ENCODE results near the gene EP400.

Gene EP400

DNA sequence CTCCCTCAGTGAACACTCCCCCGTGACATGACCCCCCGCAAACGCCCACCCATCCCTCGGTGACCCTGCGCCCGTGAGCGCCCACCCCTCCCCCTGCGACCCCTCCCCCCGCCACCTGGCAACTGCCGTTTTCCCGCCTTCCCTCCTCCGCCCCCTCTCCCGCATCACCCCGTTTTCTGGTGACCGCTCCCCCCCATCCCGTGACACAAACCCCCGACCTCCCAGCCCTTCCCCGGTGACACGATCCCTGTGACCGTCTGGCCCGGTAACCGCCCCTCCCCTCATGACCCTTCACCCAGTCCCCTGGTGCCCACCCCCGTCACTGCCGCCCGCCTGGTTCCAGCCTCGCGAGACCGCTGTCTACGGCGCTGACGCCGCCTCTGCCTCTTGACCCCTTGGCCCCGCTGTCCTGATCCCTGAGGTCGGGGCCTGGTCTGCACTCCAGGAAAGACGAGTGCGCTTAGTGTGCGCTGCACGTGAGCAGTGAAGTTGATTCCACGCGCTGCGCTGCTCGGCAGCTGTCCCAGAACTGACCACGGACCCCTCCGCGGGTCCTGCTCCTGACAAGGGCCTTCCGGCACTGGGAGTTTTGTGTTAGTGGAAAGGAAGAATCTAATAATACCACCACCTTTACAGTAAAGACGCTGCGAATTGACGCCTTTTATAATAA lies 135.0 kb downstream of the EP400 start (continued):
- TF ChIP-seq ZBTB49 (tag by site-specific recombination; IDR thresholded peaks at IDR 0.05; ENCODE audit: low read depth), result no peak
- TF ChIP-seq, protein P1, sequence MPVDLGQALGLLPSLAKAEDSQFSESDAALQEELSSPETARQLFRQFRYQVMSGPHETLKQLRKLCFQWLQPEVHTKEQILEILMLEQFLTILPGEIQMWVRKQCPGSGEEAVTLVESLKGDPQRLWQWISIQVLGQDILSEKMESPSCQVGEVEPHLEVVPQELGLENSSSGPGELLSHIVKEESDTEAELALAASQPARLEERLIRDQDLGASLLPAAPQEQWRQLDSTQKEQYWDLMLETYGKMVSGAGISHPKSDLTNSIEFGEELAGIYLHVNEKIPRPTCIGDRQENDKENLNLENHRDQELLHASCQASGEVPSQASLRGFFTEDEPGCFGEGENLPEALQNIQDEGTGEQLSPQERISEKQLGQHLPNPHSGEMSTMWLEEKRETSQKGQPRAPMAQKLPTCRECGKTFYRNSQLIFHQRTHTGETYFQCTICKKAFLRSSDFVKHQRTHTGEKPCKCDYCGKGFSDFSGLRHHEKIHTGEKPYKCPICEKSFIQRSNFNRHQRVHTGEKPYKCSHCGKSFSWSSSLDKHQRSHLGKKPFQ (tag by site-specific recombination; IDR thresholded peaks at IDR 0.05), result no peak
- TF ChIP-seq ZNF600 (tag by site-specific recombination; IDR thresholded peaks at IDR 0.05), result peak; percentile 86
- TF ChIP-seq, protein P2, sequence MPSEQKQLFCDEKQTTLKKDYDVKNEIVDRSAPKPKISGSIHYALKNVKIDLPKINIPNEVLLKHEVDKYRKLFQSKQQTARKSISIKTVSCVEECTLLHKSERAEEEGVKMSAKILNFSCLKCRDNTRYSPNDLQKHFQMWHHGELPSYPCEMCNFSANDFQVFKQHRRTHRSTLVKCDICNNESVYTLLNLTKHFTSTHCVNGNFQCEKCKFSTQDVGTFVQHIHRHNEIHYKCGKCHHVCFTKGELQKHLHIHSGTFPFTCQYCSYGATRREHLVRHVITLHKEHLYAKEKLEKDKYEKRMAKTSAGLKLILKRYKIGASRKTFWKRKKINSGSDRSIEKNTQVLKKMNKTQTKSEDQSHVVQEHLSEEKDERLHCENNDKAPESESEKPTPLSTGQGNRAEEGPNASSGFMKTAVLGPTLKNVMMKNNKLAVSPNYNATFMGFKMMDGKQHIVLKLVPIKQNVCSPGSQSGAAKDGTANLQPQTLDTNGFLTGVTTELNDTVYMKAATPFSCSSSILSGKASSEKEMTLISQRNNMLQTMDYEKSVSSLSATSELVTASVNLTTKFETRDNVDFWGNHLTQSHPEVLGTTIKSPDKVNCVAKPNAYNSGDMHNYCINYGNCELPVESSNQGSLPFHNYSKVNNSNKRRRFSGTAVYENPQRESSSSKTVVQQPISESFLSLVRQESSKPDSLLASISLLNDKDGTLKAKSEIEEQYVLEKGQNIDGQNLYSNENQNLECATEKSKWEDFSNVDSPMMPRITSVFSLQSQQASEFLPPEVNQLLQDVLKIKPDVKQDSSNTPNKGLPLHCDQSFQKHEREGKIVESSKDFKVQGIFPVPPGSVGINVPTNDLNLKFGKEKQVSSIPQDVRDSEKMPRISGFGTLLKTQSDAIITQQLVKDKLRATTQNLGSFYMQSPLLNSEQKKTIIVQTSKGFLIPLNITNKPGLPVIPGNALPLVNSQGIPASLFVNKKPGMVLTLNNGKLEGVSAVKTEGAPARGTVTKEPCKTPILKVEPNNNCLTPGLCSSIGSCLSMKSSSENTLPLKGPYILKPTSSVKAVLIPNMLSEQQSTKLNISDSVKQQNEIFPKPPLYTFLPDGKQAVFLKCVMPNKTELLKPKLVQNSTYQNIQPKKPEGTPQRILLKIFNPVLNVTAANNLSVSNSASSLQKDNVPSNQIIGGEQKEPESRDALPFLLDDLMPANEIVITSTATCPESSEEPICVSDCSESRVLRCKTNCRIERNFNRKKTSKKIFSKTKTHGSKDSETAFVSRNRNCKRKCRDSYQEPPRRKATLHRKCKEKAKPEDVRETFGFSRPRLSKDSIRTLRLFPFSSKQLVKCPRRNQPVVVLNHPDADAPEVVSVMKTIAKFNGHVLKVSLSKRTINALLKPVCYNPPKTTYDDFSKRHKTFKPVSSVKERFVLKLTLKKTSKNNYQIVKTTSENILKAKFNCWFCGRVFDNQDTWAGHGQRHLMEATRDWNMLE (tag by site-specific recombination; conservative IDR thresholded peaks at IDR 0.05; ENCODE audit: low read depth), result no peak
- TF ChIP-seq, protein P3, sequence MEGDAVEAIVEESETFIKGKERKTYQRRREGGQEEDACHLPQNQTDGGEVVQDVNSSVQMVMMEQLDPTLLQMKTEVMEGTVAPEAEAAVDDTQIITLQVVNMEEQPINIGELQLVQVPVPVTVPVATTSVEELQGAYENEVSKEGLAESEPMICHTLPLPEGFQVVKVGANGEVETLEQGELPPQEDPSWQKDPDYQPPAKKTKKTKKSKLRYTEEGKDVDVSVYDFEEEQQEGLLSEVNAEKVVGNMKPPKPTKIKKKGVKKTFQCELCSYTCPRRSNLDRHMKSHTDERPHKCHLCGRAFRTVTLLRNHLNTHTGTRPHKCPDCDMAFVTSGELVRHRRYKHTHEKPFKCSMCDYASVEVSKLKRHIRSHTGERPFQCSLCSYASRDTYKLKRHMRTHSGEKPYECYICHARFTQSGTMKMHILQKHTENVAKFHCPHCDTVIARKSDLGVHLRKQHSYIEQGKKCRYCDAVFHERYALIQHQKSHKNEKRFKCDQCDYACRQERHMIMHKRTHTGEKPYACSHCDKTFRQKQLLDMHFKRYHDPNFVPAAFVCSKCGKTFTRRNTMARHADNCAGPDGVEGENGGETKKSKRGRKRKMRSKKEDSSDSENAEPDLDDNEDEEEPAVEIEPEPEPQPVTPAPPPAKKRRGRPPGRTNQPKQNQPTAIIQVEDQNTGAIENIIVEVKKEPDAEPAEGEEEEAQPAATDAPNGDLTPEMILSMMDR (tag by site-specific recombination; IDR thresholded peaks at IDR 0.05), result no peak
- TF ChIP-seq KLF9 (tag by site-specific recombination; IDR thresholded peaks at IDR 0.05; ENCODE audit: low read depth), result peak; percentile 66
- TF ChIP-seq PATZ1 (tag by site-specific recombination; IDR thresholded peaks at IDR 0.05), result peak; percentile 75
- no peak for TF ChIP-seq ZNF629 (tag by site-specific recombination; IDR thresholded peaks at IDR 0.05)
- no peak; the same call in 1 of the 2 replicates for TF ChIP-seq WT1 (tag by site-specific recombination; IDR thresholded peaks at IDR 0.05)
- no peak for TF ChIP-seq TRIM28 (IDR thresholded peaks at IDR 0.05; ENCODE audit: borderline replicate concordance, low read length)
- no peak for TF ChIP-seq ZNF140 (tag by site-specific recombination; IDR thresholded peaks at IDR 0.05)
- TF ChIP-seq ZNF701 (tag by site-specific recombination; IDR thresholded peaks at IDR 0.05), result no peak
- TF ChIP-seq ZNF248 (tag by site-specific recombination; IDR thresholded peaks at IDR 0.05), result no peak
- peak; percentile 62; the same call in 1 of the 2 replicates for TF ChIP-seq ZBTB17 (tag by site-specific recombination; IDR thresholded peaks at IDR 0.05)
- peak; percentile 45 for TF ChIP-seq ZBTB26 (tag by site-specific recombination; optimal IDR thresholded peaks at IDR 0.05)
- TF ChIP-seq ZBTB8A (tag by site-specific recombination; IDR thresholded peaks at IDR 0.05), result no peak
- peak; percentile 85 for TF ChIP-seq SP3 (tag by site-specific recombination; IDR thresholded peaks at IDR 0.05)
- no peak for TF ChIP-seq ZNF239 (tag by site-specific recombination; IDR thresholded peaks at IDR 0.05)
- TF ChIP-seq GLIS2 (tag by site-specific recombination; IDR thresholded peaks at IDR 0.05), result peak; percentile 69
- TF ChIP-seq ZNF350 (tag by site-specific recombination; IDR thresholded peaks at IDR 0.05), result no peak
- no peak for TF ChIP-seq ZNF423 (tag by site-specific recombination; IDR thresholded peaks at IDR 0.05)
- TF ChIP-seq SCRT1 (tag by site-specific recombination; IDR thresholded peaks at IDR 0.05; ENCODE audit: borderline replicate concordance), result no peak
- no peak for TF ChIP-seq ZNF416 (tag by site-specific recombination; IDR thresholded peaks at IDR 0.05)
- peak; percentile 52 for TF ChIP-seq KLF1 (tag by site-specific recombination; IDR thresholded peaks at IDR 0.05)
- no peak for TF ChIP-seq ZNF707 (tag by site-specific recombination; IDR thresholded peaks at IDR 0.05)
- TF ChIP-seq SP7 (tag by site-specific recombination; IDR thresholded peaks at IDR 0.05), result peak; percentile 63
